Calu3 (cell line): Measurements from ENCODE around the gene PPP2R3A. TPM values are rescaled to one million over a fixed set of nuclear protein-coding genes. Genes with fewer than 3 reads are reported as not detected.

Experiments
- BruUV-seq: library from RNA; stranded (reverse); fragments of 400-500 nt; replicated peaks from 2 replicates; lab custom pipeline; 2021; lab: Mats Ljungman, UMichigan
- CTCF ChIA-PET: fragments of 300-600 bp; sonication (Branson Sonifier 250); formaldehyde crosslinking; loops from one replicate; lab custom pipeline; 2022; ENCODE audit warnings: antibody characterized with exemption; lab: Charles Lee
- DNase-seq: peaks from one replicate; pipeline ENCODE4 v3.0.0; 2022
- H3K27ac Mint-ChIP-seq: one replicate; pipeline ENCODE4 v1.8.0; 2022; ENCODE audit warnings: mixed read lengths; ENCODE audit not compliant: unreplicated experiment
- H3K27me3 Mint-ChIP-seq: one replicate; pipeline ENCODE4 v1.8.0; 2022; ENCODE audit warnings: mixed read lengths; ENCODE audit not compliant: unreplicated experiment
- H3K36me3 Mint-ChIP-seq: one replicate; pipeline ENCODE4 v1.8.0; 2022; ENCODE audit warnings: mild to moderate bottlenecking, moderate library complexity, mixed read lengths; ENCODE audit not compliant: insufficient read depth, unreplicated experiment
- H3K4me1 Mint-ChIP-seq: one replicate; pipeline ENCODE4 v1.8.0; 2022; ENCODE audit warnings: mild to moderate bottlenecking, low read depth, mixed read lengths; ENCODE audit not compliant: unreplicated experiment
- H3K4me3 Mint-ChIP-seq: one replicate; pipeline ENCODE4 v1.8.0; 2022; ENCODE audit warnings: mild to moderate bottlenecking, low read depth, moderate library complexity, mixed read lengths; ENCODE audit not compliant: unreplicated experiment
- H3K9me3 Mint-ChIP-seq: one replicate; pipeline ENCODE4 v1.8.0; 2022; ENCODE audit warnings: low read depth, mixed read lengths; ENCODE audit not compliant: unreplicated experiment
- intact Hi-C: fragments of 100-400 bp; cut with micrococcal nuclease; formaldehyde crosslinking; loops from one replicate; pipeline ENCODE4 v1.10.0; 2022; ENCODE audit not compliant: unreplicated experiment
- total RNA-seq: library from RNA; stranded (reverse); gene quantifications from 2 replicates; pipeline ENCODE4 v1.2.3, GENCODE V29; 2022
- TF ChIP-seq, protein P1 (sequence below): fragments of 200-600 bp; IDR thresholded peaks from one replicate; pipeline ENCODE4 v1.8.0; 2022; ENCODE audit warnings: antibody characterized with exemption; ENCODE audit not compliant: unreplicated experiment

Gene PPP2R3A
- total RNA-seq, 1 experiment from 2014 or later = 64.8 TPM

DNA sequence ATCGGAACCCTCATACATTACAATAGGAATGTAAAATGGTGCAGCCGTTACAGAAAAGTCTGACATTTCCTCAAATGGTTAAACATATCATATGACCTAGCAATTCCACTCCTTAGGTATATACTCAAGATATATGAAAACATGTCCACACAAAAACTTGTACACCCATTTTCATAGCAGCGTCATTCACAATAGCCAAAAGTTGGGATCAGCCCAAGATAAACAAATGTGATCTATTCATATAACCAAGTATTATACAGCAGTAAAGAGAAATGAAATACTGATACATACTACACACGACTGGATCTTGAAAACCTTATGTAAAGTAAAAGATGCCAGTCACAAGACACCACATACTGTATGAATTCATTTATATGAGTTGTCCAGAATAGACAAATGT is 128.2 kb downstream of the PPP2R3A start:
- no peak for DNase-seq
- Mint-ChIP-seq H3K9me3 (no peaks in the 10 kb centered on the region), H3K27me3 (no peaks in the 10 kb centered on the region), H3K36me3 (peaks cover 38% of the 10 kb centered on the region), H3K27ac (no peak overlapping the region), H3K4me1 (no peaks in the 10 kb centered on the region), H3K4me3 (no peak overlapping the region)
- CTCF ChIA-PET = no interaction called here
- intact Hi-C loops = no loop called here
- no TSS peak for BruUV-seq
- TF ChIP-seq, protein P1, sequence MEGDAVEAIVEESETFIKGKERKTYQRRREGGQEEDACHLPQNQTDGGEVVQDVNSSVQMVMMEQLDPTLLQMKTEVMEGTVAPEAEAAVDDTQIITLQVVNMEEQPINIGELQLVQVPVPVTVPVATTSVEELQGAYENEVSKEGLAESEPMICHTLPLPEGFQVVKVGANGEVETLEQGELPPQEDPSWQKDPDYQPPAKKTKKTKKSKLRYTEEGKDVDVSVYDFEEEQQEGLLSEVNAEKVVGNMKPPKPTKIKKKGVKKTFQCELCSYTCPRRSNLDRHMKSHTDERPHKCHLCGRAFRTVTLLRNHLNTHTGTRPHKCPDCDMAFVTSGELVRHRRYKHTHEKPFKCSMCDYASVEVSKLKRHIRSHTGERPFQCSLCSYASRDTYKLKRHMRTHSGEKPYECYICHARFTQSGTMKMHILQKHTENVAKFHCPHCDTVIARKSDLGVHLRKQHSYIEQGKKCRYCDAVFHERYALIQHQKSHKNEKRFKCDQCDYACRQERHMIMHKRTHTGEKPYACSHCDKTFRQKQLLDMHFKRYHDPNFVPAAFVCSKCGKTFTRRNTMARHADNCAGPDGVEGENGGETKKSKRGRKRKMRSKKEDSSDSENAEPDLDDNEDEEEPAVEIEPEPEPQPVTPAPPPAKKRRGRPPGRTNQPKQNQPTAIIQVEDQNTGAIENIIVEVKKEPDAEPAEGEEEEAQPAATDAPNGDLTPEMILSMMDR = no peak

DNA sequence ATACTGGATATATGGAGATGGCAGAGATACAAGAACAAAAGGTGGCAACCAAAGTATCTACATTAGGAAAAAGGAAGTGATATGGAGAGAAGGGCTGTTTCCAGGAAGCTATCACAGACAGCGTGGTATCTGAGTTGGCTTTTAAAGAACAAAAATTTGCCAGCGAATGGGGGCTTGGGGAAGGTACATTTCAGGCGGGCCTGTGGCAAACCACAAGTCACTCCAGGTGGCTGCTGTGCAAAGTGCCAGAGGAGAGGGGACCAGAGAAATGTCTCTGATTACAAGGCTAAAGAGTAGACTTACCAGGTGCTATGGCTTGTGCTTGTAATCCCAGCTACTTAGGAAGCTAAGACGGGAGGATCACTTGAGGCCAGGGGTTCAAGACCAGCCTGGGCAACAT is 139.5 kb downstream of the PPP2R3A start:
- no peaks in the 10 kb centered on the region for H3K9me3 Mint-ChIP-seq
- H3K4me3 Mint-ChIP-seq = no peak overlapping the region
- peaks cover 47% of the 10 kb centered on the region for H3K36me3 Mint-ChIP-seq
- no peaks in the 10 kb centered on the region for H3K4me1 Mint-ChIP-seq
- H3K27ac Mint-ChIP-seq = no peak overlapping the region
- no peaks in the 10 kb centered on the region for H3K27me3 Mint-ChIP-seq
- no peak for DNase-seq
- BruUV-seq = no TSS peak
- intact Hi-C loops = no loop called here
- CTCF ChIA-PET = no interaction called here
- TF ChIP-seq, protein P1 = no peak

DNA sequence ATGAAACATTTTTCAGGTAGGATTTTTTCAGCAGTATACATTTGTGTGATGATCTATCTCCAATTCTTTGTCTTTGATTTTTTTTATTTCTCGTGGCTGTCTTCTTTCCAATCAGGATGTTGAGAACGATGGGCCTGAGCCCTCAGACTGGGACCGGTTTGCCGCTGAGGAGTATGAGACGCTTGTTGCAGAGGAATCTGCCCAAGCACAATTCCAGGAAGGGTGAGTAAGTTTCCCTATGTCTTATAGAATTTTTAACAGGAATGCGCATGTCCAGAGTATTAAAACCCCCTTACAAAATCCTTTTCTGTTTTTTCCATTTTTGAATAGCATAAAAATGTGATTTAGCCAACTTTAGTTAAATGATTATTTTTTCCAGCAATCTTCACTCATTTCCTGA is 140.6 kb downstream of the PPP2R3A start:
- H3K36me3 Mint-ChIP-seq = peaks cover 57% of the 10 kb centered on the region
- no peak overlapping the region for H3K4me3 Mint-ChIP-seq
- intact Hi-C loops = no loop called here
- no peaks in the 10 kb centered on the region for H3K4me1 Mint-ChIP-seq
- H3K27ac Mint-ChIP-seq = no peak overlapping the region
- no TSS peak for BruUV-seq
- no peaks in the 10 kb centered on the region for H3K9me3 Mint-ChIP-seq
- H3K27me3 Mint-ChIP-seq = no peaks in the 10 kb centered on the region
- DNase-seq = no peak
- CTCF ChIA-PET = no interaction called here
- TF ChIP-seq, protein P1 = no peak

DNA sequence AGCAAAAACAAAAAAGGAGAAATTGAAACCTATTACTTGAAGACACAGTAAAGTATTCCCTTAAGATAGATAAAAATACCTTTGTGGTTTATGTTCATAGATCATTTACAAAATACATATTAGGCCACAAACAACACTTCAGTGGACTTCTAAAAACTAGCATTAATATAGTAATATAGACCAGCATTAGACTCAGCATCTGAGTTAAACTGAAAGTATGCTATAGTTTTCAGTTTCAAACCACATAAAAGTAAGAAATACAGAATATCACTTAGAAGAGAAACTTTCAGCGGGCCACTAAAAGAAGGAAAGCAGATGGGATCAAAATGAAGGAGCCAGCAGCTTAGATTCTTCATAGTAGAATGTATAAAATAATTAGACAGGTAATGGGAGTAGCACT is 144.0 kb downstream of the PPP2R3A start:
- no peaks in the 10 kb centered on the region for H3K4me1 Mint-ChIP-seq
- TF ChIP-seq, protein P1 = no peak
- peaks cover 4% of the 10 kb centered on the region for H3K9me3 Mint-ChIP-seq
- CTCF ChIA-PET = interaction anchor here (0.6 kb wide), 1 partner anchor 87 kb away, joined by 7 read pairs; the partner anchor contains the start of gene MSL2
- H3K4me3 Mint-ChIP-seq = no peak overlapping the region
- DNase-seq = no peak
- no peaks in the 10 kb centered on the region for H3K27me3 Mint-ChIP-seq
- no peak overlapping the region for H3K27ac Mint-ChIP-seq
- BruUV-seq = no TSS peak
- H3K36me3 Mint-ChIP-seq = peaks cover 69% of the 10 kb centered on the region
- intact Hi-C loops = no loop called here
